Dermis microvascular lymphatic vessel endothelial cell (primary cell): ENCODE data around the gene KMT5C. TPM values are rescaled to one million over a fixed set of nuclear protein-coding genes. Genes with fewer than 3 reads are reported as not detected.
"Not testable (repeated sequence)": the region's sequence is repeated elsewhere in the genome, so short reads cannot be mapped to it uniquely, and the experiment has no call there.

Experiments used
- DNase-seq, 2 donors: peaks; one replicate each; pipeline versions ENCODE4 v3.0.0 to v3.0.0-alpha.2; 2010; ENCODE audit warnings: low read depth in 2 of 2
- total RNA-seq: library from RNA; depleted of rRNA; stranded (reverse); fragments of >200 nt; gene quantifications from 2 replicates; pipeline ENCODE4 v1.2.1, GENCODE V29; 2014

The KMT5C gene
- total RNA-seq, 1 donor from 2014 or later: 3.2 TPM

- no peak for DNase-seq
These were observed 23.0 kb upstream of the KMT5C start for GRCh38 chr19:55316646-55317045.

DNA sequence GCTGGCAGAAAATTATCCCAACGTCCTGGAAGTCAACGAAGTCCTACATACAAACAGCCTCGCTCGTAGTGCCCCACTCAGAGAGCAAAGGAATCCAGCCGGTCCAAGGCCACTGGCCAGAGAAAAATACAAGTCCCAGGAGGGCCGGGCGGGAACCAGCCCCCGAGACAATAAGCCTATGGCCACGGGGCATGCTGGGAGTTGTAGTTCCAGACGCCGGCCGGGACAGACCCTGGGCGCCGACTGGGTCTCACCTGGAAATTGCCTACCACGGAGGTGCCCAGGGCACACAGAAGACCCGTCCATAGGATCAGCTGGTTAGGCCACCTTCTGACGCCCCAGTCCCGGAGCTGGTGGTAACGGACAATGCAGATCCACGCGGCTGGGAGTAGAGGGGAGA lies 19.9 kb upstream of the KMT5C start:
- no peak for DNase-seq

GRCh38 chr19:55320844-55321419 lies 18.7 kb upstream of the KMT5C start:
- no peak for DNase-seq

DNA sequence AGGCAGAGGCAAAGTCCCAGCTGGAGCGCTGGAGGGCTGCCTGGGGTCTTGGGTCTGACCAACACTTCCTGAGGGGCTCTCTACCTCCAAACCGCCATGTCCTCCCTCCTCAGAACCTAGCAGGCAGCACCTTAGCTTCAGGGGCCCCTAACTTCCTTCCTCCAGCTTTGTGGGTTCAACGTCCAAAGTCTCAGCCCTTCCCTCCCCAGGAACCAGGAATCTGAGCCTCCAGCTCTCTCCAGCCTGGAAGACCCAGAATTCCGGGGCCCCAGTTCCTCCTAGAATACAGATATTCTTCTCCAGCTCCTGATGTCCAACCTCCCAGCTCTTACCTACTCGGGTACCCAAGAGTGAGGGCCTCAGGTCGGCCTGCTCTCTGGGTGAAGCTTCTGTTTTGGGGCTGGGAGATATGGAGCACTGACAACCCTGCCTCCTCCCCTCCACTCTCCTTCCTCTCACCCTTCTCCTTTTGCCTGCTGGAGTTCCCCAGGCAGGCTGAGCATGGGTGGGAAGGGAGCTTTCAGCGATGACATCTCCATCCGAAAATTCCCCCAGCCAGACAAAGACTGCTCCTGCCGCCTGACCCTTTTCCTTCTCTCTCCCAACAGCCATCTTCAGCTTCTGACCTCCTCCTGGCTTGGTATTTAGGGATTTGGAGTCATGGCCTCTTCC lies 18.1 kb upstream of the KMT5C start:
- no peak for DNase-seq

DNA sequence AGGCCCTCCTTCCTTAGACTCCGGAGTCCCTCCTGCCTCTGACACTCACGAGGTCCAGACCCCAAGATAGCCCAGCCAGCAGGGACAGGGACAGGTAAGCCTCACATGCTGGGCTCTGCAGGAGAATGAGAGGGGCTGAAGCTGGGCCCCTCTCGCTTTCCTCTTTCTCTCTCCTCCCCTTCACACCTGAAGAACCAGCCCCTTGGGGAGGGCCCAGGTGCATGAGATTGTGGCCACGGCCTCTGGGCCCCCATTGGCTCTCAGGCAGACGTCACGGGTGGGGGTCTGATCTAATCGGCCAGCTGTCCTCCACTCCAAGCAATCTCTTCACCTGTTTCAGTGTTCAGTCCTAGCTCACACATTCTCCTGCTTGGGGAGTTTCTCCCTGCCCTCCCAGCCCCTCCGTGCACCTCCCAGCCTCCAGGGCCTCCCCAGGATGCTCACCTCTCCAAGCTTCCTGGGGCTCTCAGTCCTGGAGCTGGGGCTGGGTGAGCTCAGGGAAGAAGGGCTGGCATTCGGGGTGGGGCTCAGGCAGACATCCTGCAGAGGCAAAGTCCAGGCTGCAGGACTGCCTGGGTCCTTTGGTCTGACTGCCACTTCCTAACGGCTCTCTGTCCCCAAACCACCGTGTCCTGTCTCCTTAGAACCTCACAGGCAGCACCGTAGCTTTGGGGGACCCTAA lies 17.3 kb upstream of the KMT5C start:
- no peak for DNase-seq

DNA sequence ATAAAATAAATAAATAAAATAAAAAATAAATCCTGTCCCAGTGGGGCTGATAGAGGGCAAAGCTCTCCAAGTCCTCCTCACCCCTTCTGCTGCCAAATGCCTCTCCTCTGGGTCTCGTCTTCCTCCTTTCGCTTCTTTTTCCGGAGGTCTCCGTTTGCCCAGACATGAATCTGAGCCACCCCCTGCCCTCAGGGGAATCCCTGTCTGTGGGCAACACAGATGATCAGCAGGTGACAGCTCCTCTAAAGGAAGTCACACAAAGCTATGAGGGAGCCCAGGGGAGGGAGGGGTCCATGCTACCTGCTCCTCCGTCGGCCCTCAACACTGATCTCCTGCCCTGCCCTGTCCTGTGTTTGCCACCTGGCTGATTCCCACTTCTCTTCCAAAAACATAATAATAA lies 15.0 kb upstream of the KMT5C start:
- DNase-seq: no peak

DNA sequence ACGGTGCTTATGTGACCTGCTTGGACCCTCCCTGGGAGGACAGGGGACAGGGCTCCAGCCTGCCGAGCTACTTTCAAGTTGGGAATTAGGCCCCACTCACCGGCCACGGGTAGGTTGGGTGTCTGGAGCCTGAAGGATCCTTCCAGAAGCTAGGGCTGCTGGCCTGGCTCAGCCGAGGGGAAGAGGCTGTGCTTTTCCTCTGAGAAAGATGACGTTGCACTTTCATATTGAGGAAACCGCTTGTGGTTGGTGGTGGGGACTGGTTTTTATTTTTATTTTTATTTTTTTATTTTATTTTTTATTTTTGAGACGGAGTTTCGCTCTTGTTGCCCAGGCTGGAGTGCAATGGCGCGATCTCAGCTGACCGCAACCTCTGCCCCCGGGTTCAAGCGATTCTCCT lies 14.5 kb upstream of the KMT5C start, which contains the start of gene TMEM150B:
TSS of gene TMEM150B (minus strand) at position 170 of the 400 bp plus-strand sequence. CDS start 4,305 bp downstream, outside the sequence.
- DNase-seq: no peak

DNA sequence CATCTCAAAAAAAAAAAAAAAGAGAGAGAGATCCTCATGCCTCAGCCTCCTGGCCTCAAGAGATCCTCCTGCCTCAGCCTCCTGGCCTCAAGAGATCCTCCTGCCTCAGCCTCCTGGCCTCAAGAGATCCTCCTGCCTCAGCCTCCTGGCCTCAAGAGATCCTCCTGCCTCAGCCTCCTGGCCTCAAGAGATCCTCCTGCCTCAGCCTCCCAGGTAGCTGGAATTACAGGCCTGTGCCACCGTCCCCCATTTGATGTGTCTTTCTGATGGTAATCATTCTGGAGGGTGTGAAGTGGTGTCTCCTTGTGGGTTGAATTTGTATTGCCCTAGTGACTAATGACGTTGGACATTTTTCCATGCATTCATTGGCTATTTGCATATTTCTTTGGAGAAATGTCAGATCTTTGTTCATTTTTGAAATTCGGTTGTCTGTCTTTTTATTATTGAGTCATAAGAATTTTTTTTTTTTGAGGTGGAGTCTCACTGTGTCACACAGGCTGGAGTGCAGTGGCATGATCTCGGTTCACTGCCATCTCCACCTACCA lies 10.8 kb upstream of the KMT5C start:
- peak in 1 of 2 donors; percentile 17 for DNase-seq

DNA sequence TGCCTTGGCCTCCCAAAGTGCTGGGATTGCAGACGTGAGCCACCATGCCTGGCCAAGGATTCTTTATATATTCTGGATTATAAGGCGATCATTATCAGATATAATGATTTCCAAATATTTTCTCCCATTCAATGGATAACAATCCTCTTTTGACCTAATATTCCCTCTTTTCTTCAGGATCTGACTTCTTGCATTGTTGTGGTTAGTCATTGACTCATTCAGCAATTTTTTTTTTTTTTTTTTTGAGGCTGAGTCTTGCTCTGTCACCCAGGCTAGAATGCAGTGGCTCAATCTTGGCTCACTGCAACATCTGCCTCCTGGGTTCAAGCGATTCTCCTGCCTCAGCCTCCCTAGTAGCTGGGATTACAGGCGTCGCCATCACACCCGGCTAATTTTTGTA lies 9.9 kb upstream of the KMT5C start:
- DNase-seq: not testable (repeated sequence)

DNA sequence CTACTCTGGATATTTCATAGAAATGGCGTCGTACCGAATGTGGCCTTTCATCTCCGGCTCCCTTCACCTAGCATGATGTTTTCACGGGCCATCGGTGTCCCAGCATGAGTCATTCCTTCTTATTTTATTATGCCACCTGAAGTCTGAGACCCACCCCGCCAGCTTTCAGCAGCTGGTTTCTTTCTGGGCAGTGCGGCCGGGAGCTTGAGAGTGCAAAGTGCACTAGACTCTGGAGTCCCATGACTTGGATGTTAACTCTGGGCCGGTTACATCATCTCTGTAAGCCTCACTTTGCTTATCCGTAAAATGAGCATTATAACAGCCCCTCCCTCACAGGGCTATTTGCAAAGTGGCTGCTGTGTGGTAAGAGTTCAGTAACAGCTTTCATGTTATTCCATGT lies 5.8 kb upstream of the KMT5C start:
- DNase-seq: no peak

DNA sequence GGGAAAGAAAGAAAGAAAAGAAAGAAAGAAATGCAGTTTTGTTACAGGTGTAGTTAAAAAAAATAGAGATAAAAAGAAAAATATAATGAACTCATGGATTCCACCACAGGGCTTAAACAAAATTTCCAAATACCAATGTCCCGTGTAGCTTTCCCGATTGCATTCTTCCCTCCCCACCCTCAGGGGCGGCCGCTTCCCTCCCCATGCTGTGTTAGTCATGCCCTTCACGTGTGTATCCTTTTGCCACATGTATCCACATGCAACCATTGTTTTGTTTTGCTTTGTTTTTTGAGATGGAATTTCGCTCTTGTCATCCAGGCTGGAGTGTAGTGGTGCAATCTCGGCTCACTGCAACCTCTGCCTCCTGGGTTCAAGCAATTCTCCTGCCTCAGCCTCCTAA lies 3.6 kb upstream of the KMT5C start:
- no peak for DNase-seq

GRCh38 chr19:55339889-55340783 lies 460 bp downstream of the KMT5C start:
- no peak for DNase-seq

- no peak for DNase-seq
These were observed 1.1 kb downstream of the KMT5C start for GRCh38 chr19:55340784-55341147.

GRCh38 chr19:55341171-55341588 lies 1.5 kb downstream of the KMT5C start:
- DNase-seq: peak in 1 of 2 donors; percentile 30

GRCh38 chr19:55341595-55342531 lies 2.2 kb downstream of the KMT5C start:
- DNase-seq: no peak

DNA sequence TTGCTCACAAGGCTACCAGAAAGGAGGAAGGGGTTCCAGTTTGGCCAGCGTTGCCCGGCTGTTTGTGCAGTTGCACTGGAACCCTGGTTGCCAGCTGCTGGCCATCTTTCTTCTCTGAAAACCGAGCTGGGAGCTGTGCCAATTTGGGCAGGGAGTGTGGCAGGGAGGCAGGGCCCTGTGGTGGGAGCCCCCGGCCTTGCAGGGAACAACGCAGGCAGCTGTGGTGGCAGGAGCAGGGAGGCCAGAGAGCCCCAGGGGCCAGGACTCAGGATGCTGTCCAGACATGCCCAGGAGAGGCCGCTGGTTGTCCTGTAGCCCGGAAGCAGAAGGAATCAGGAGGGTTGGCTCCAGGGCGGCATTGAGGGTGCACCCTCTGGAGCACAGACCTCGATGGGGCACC lies 4.8 kb downstream of the KMT5C start:
- DNase-seq: no peak

DNA sequence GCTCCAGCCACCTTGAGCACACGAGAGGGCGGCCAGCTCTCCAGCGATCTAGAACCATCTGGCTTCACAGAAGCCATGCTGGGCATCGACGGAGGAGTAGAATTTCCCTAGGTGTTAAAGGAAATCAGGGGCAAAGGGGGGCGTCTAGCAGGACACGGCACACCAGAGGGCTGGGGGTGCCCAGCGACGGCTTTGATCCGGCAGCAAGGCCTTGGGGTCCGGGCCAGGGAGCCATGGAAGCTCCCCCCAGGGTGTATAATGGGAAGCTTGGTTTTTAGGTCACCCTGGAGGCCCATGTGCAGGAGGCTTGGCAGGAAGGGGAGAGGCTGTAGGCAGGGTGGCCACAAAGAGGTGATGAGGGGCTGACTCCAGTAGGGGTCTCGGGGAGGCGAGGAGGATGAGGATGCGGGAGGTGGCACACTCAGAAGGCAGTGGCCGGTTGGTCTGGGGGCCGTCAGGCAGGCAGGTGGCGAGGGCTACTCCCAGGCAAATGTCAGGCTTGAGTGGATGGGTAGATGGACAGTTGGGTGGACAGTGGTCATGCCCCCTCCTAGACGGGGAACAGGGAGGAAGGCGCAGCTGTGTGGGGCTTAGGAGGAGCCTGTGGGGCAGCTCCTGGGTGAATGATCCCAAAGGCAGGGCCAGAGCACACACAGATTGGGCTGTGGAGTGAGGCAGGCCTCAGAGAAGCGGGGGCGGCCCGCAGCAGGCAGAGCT lies 5.6 kb downstream of the KMT5C start:
- no peak for DNase-seq

DNA sequence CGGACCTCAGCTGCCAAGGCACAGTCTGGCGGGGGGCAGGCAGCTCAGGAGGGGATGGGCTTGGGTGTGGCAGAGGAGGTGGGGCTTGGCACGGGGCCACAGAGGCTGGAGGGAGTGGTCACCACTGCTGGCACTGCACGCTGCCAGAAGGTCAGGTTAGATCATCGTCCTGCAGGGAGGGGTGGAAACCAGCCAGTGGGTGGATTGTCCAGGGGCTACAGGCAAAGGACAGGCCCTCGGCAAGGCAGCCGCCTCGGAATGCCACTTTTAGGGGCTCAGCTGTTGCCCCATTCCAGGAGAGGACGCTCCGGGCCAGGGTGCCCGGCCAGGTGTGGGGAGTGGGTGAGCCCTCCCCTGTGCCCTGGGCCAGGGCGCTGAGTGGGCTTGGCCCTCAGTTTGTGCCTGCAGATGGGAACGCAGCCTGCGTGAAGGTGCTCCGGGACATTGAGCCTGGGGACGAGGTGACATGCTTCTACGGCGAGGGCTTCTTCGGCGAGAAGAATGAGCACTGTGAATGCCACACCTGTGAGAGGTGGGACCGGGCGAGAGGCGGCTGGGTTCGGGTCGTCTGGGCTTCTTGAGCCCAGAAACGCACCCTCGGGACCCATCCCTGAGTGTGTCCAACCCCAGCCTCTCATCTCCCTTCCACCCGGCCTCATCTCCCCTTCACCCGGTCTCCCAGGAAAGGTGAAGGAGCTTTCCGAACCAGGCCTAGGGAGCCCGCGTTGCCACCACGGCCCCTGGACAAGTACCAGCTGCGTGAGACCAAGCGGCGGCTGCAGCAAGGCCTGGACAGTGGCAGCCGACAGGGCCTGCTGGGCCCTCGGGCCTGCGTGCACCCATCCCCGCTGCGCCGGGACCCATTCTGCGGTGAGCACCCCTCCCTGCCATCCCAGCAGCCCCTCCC lies 6.4 kb downstream of the KMT5C start:
- peak; percentile 9 to 15 for DNase-seq
